ENCODE data around the gene EFTUD2. TPM values are rescaled to one million over a fixed set of nuclear protein-coding genes. Genes with fewer than 3 reads are reported as not detected.

Gene EFTUD2
- total and polyA plus RNA-seq, 2 of the 4 experiments (the other 2 are of a cell fraction), result 72.5 to 126 TPM

DNA sequence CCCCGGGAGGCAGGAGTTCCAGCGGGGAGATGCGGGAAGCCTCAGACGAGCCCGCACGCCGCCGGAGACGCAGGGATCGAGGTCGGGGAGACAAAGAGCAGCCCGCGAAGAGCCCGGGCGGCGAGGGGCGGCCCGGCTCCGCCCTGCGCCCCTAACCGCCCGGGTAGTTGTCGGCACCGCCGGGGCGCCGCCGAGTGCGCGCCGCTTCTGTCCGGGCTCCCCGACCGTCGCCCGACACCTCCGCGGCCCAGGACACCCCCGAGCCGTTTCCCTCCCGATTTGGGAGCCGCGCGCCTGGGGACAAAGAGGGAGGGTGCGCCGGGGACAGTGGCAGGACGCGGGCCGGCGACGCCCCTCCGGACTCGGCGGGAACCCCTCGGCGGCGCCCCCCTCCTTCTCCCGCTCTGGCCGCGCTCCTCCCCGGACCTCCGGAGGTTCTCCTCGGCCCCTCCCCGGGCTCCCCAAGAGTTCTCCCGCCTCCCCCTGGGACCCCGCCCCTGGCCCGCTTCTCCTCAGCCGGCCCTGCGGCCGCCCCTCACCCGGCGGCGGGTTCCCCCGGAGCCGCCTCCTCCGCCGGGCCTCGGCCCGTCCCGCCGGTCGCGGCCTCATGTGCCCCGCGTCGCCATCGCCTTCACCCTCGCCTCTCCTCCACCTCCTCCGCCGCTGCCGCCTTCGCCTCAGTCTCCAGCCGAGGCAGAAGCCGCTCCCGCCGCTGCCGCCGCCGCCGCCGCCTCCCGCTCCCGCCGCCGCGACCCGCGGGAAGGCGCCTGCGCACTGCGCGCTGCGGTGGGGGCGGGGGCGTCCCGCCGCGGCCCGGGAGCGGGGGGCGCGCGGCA, 69.5 kb downstream of the EFTUD2 start, which contains the start of gene GJC1:
TSS of gene GJC1 (minus strand) at position 765 of the 836 bp plus-strand sequence. CDS start 24,470 bp downstream, outside the sequence.
- Histone ChIP-seq H2BK15ac (ENCODE audit: low read depth, low read length) (peak within 1 kb of the TSS; percentile 72; the same call in 2 of the 3 replicates), H2BK20ac (ENCODE audit: low read depth, low read length) (peak within 1 kb of the TSS; percentile 0; the same call in 1 of the 2 replicates), H3K79me1 (ENCODE audit: low read depth in 1 of 2, low read length in 2 of 2) (peaks cover 6 to 18% of the 10 kb centered on the region in 2 experiments; a peak in 2 of 4 replicates), H4K5ac (ENCODE audit: low read depth, low read length) (peak within 1 kb of the TSS; percentile 50), H3K23ac (ENCODE audit: low read depth, low read length) (peak within 1 kb of the TSS; percentile 91), H3K56ac (ENCODE audit: extremely low read depth, insufficient read depth, low read length) (peak within 1 kb of the TSS; percentile 84), H3K9ac (ENCODE audit: low read depth, low read length) (peak within 1 kb of the TSS; percentile 94), H3K27me3 (ENCODE audit: control insufficient read depth, insufficient read depth, low read length) (no peaks in the 10 kb centered on the region), H4K8ac (ENCODE audit: low read depth in 2 of 2, low read length in 2 of 2) (peak within 1 kb of the TSS; percentile 82 to 92), H2BK5ac (ENCODE audit: low read depth, low read length, poor library complexity, severe bottlenecking) (peak within 1 kb of the TSS; percentile 75), H2AFZ (replicated peaks; ENCODE audit: low read length, poor library complexity) (peak within 1 kb of the TSS; percentile 88), H3K4me3 (ENCODE audit: insufficient read depth, low read depth, low read length) (peak within 1 kb of the TSS; percentile 77), H2AK9ac (replicated peaks; ENCODE audit: low read depth, low read length, poor library complexity) (peak within 1 kb of the TSS; percentile 94), H2AK5ac (ENCODE audit: low read depth, low read length) (peak within 1 kb of the TSS; percentile 75), H3K4me2 (ENCODE audit: low read depth, low read length) (peak within 1 kb of the TSS; percentile 97), H4K91ac (ENCODE audit: insufficient read depth, low read depth, low read length) (peak within 1 kb of the TSS; percentile 76), H3K4ac (ENCODE audit: low read depth, low read length) (peak within 1 kb of the TSS; percentile 77), H3K27ac (ENCODE audit: insufficient read depth, low read length) (peak within 1 kb of the TSS; percentile 86), H4K20me1 (ENCODE audit: insufficient read depth, low read length) (0 out of 2 replicates have a peak, but pooled peaks cover 3% of the 10 kb centered on the region), H2BK120ac (ENCODE audit: low read depth, low read length) (peak within 1 kb of the TSS; percentile 72), H3K4me1 (ENCODE audit: control insufficient read depth, insufficient read depth, low read length) (peaks cover 2% of the 10 kb centered on the region), H3K36me3 (ENCODE audit: control insufficient read depth, insufficient read depth, low read length) (no peaks in the 10 kb centered on the region), H3K9me3 (ENCODE audit: control insufficient read depth, insufficient read depth, low read length) (no peaks in the 10 kb centered on the region), H3K14ac (replicated peaks; ENCODE audit: low read depth, low read length) (peak within 1 kb of the TSS; percentile 95), H3K9me1 (ENCODE audit: insufficient read depth, low read length) (0 out of 2 replicates have a peak, but pooled peaks cover 4% of the 10 kb centered on the region), H3K18ac (ENCODE audit: low read depth, low read length) (peak within 1 kb of the TSS; percentile 56)
- no TSS peak for BruUV-seq (replicated peaks)
- DNase-seq (no peak), ATAC-seq (ENCODE audit: low read depth) (peak; percentile 77)
- in situ Hi-C loops (cut with MboI; ENCODE audit: low sequenced_read_pairs) (loop anchor here (5.0 kb wide), 1 partner anchor 37 kb away; no protein-coding TSS in a partner anchor), intact Hi-C loops (cut with micrococcal nuclease) (loop anchor here (1.0 kb wide), 1 partner anchor 50 kb away; no protein-coding TSS in a partner anchor), dilution Hi-C loops (cut with HindIII; ENCODE audit: low sequenced_read_pairs, unreplicated experiment) (no loop called here)
- TF ChIP-seq NFE2L2 (IDR thresholded peaks at IDR 0.05; ENCODE audit: low read depth, low read length), result no peak
- no peak for TF ChIP-seq RAD21 (IDR thresholded peaks at IDR 0.05; ENCODE audit: low read length)
- peak; percentile 24; the same call in 1 of the 2 replicates for TF ChIP-seq MXI1 (IDR thresholded peaks at IDR 0.05; ENCODE audit: borderline replicate concordance, low read depth, low read length)
- TF ChIP-seq POLR2A (IDR thresholded peaks at IDR 0.05; ENCODE audit: low read depth, low read length), result no peak; the same call in 1 of the 2 replicates
- peak; percentile 53; the same call in 1 of the 2 replicates for TF ChIP-seq BHLHE40 (IDR thresholded peaks at IDR 0.05; ENCODE audit: low read depth, low read length)
- no peak for TF ChIP-seq RFX5 (IDR thresholded peaks at IDR 0.05; ENCODE audit: low read depth, low read length)
- no peak for TF ChIP-seq CEBPB (IDR thresholded peaks at IDR 0.05; ENCODE audit: low read depth, low read length)
- TF ChIP-seq MAZ (IDR thresholded peaks at IDR 0.05; ENCODE audit: borderline replicate concordance, low read depth, low read length), result peak; percentile 22; the same call in 1 of the 2 replicates
- TF ChIP-seq CTCF (conservative IDR thresholded peaks at IDR 0.05; ENCODE audit: low read depth, low read length), result no peak
- TF ChIP-seq SMC3 (IDR thresholded peaks at IDR 0.05; ENCODE audit: low read depth, low read length), result no peak
- WGBS, 2 experiments (ENCODE audit: extremely low coverage in 2 of 2, insufficient read length in 1 of 2), result 0% methylated on average over 71 of the region's 123 CpGs; no CpG with 5 or more reads in 1 of the 2 experiments
- POLR2A ChIA-PET (ENCODE audit: unreplicated experiment), result no interaction called here
- CTCF ChIA-PET, result no interaction called here

Measured in IMR-90 (cell line).